Neural cell (in vitro differentiated cells): ENCODE measurements around the gene H2BK1. TPM values are rescaled to one million over a fixed set of nuclear protein-coding genes. Genes with fewer than 3 reads are reported as not detected.

Experiments
- H2AFZ ChIP-seq: fragments of 200-600, 300-800 bp; sonication (generic), shearing (Covaris generic); 2 replicates; pipeline ENCODE4 v1.6.0; 2014; ENCODE audit warnings: low read depth, mild to moderate bottlenecking, antibody characterized with exemption, low read length, moderate library complexity
- H3F3A ChIP-seq: fragments of 200-600 bp; shearing (Covaris generic); 2 replicates; pipeline ENCODE4 v1.6.1; 2016; ENCODE audit warnings: mild to moderate bottlenecking, moderate library complexity, mixed read lengths, antibody characterized with exemption, low read length; ENCODE audit not compliant: insufficient read depth, poor library complexity, severe bottlenecking
- H3K27ac ChIP-seq: fragments of 200-600, 300-800 bp; sonication (generic), shearing (Covaris generic); 2 replicates; pipeline ENCODE4 v1.5.1; 2014; ENCODE audit warnings: mild to moderate bottlenecking, low read length, moderate library complexity
- H3K27me3 ChIP-seq: fragments of 300-800, 200-600 bp; sonication (generic), shearing (Covaris generic); 2 replicates; pipeline ENCODE4 v1.6.0; 2014; ENCODE audit warnings: mild to moderate bottlenecking, low read depth, low read length, moderate library complexity; ENCODE audit not compliant: insufficient read depth
- H3K36me3 ChIP-seq: fragments of 300-800, 200-600 bp; sonication (generic), shearing (Covaris generic); 2 replicates; pipeline ENCODE4 v1.5.1; 2014; ENCODE audit warnings: mild to moderate bottlenecking, antibody characterized with exemption, low read length, moderate library complexity; ENCODE audit not compliant: insufficient read depth
- H3K4me2 ChIP-seq: fragments of 300-800, 200-600 bp; sonication (generic), shearing (Covaris generic); 2 replicates; pipeline ENCODE4 v1.6.0; 2014; ENCODE audit warnings: mild to moderate bottlenecking, low read length
- H3K4me3 ChIP-seq: fragments of 300-800, 200-600 bp; sonication (generic), shearing (Covaris generic); 2 replicates; pipeline ENCODE4 v1.5.1; 2014; ENCODE audit warnings: mild to moderate bottlenecking, low read length, moderate library complexity
- H3K79me2 ChIP-seq: fragments of 200-600 bp; shearing (Covaris generic); replicated peaks from 2 replicates; pipeline ENCODE4 v1.6.0; 2014; ENCODE audit warnings: mild to moderate bottlenecking, low read length, moderate library complexity; ENCODE audit not compliant: insufficient read depth
- H3K9ac ChIP-seq: fragments of 300-800, 200-600 bp; sonication (generic), shearing (Covaris generic); 2 replicates; pipeline ENCODE4 v1.6.1; 2016; ENCODE audit warnings: mild to moderate bottlenecking, low read length, mixed read lengths
- H3K9me2 ChIP-seq: fragments of 200-600 bp; shearing (Covaris generic); 2 replicates; pipeline ENCODE4 v1.6.1; 2016; ENCODE audit warnings: mild to moderate bottlenecking, low read length, mixed read lengths; ENCODE audit not compliant: insufficient read depth
- H3K9me3 ChIP-seq: fragments of 200-600, 300-800 bp; sonication (generic), shearing (Covaris generic); 2 replicates; pipeline ENCODE4 v1.6.1; 2016; ENCODE audit warnings: mild to moderate bottlenecking, mixed run types, low read length, moderate library complexity, mixed read lengths
- H4K20me1 ChIP-seq: fragments of 200-600 bp; shearing (Covaris generic); 2 replicates; pipeline ENCODE4 v1.6.1; 2016; ENCODE audit warnings: mild to moderate bottlenecking, mixed run types; ENCODE audit not compliant: insufficient read depth
- CTCF ChIP-seq: fragments of 450-650 bp; IDR thresholded peaks from 2 replicates; pipeline ENCODE4 v1.5.1; 2014; ENCODE audit warnings: antibody characterized with exemption, mild to moderate bottlenecking, moderate library complexity; ENCODE audit not compliant: poor library complexity, severe bottlenecking
- EP300 ChIP-seq: fragments of 450-650 bp; conservative IDR thresholded peaks from 2 replicates; pipeline ENCODE4 v1.6.1; 2014; ENCODE audit warnings: antibody characterized with exemption, mild to moderate bottlenecking, moderate library complexity; ENCODE audit not compliant: poor library complexity, severe bottlenecking
- EZH2 ChIP-seq: fragments of 200-600, 300-800 bp; shearing (Covaris generic), sonication (generic); IDR thresholded peaks from 2 replicates; pipeline ENCODE4 v1.6.1; 2014; ENCODE audit warnings: antibody characterized with exemption, low read length, borderline replicate concordance, mild to moderate bottlenecking; ENCODE audit not compliant: insufficient read depth, poor library complexity, severe bottlenecking
- MXI1 ChIP-seq: fragments of 450-650 bp; conservative IDR thresholded peaks from 2 replicates; pipeline ENCODE4 v1.6.1; 2014; ENCODE audit warnings: antibody characterized with exemption, mild to moderate bottlenecking; ENCODE audit not compliant: poor library complexity, severe bottlenecking
- POLR2AphosphoS5 ChIP-seq: IDR thresholded peaks from 2 replicates; pipeline ENCODE4 v1.6.1; 2012
- RAD21 ChIP-seq: fragments of 450-650 bp; conservative IDR thresholded peaks from 2 replicates; pipeline ENCODE4 v1.6.1; 2014; ENCODE audit warnings: antibody characterized with exemption, mild to moderate bottlenecking, moderate library complexity
- REST ChIP-seq: IDR thresholded peaks from 2 replicates; pipeline ENCODE4 v1.6.1; 2012; ENCODE audit warnings: borderline replicate concordance
- SMC3 ChIP-seq: fragments of 450-650 bp; conservative IDR thresholded peaks from 2 replicates; pipeline ENCODE4 v1.6.1; 2014; ENCODE audit warnings: antibody characterized with exemption, mild to moderate bottlenecking, moderate library complexity; ENCODE audit not compliant: poor library complexity
- TAF1 ChIP-seq: IDR thresholded peaks from 2 replicates; pipeline ENCODE4 v1.6.1; 2012; ENCODE audit warnings: low read depth
- polyA plus RNA-seq: library from polyadenylated mRNA; depleted of rRNA; stranded (reverse); fragments of >200 nt; gene quantifications from 2 replicates; pipeline ENCODE4 v1.2.3, GENCODE V29; 2014

The H2BK1 gene
- polyA plus RNA-seq, 1 donor from 2014 or later, result not detected

GRCh38 chr7:151194188-151194587 lies 16.1 kb downstream of the H2BK1 start:
- no peaks in the 10 kb centered on the region for H3K9me2 ChIP-seq
- no peak overlapping the region for H3K9ac ChIP-seq
- no peaks in the 10 kb centered on the region for H3K9me3 ChIP-seq
- no peak for TF ChIP-seq EP300
- no peak overlapping the region for H3K4me2 ChIP-seq
- H2AFZ ChIP-seq, result no peak overlapping the region
- H4K20me1 ChIP-seq, result no peaks in the 10 kb centered on the region
- no peak overlapping the region for H3K4me3 ChIP-seq
- no peaks in the 10 kb centered on the region for H3K27me3 ChIP-seq
- H3K36me3 ChIP-seq, result no peaks in the 10 kb centered on the region
- no peaks in the 10 kb centered on the region for H3K79me2 ChIP-seq
- no peak overlapping the region for H3K27ac ChIP-seq
- no peaks in the 10 kb centered on the region for H3F3A ChIP-seq

GRCh38 chr7:151193203-151193978 lies 16.9 kb downstream of the H2BK1 start:
- no peak overlapping the region for H3K4me2 ChIP-seq
- H3K9me2 ChIP-seq, result no peaks in the 10 kb centered on the region

More at GRCh38 chr7:151193203-151193978, 16.9 kb downstream of the H2BK1 start:
- no peaks in the 10 kb centered on the region for H3K9me3 ChIP-seq
- no peaks in the 10 kb centered on the region for H3K79me2 ChIP-seq
- no peak overlapping the region for H3K9ac ChIP-seq
- TF ChIP-seq EZH2 (no peak), EP300 (no peak), MXI1 (no peak), TAF1 (no peak), SMC3 (no peak), RAD21 (no peak), REST (no peak), POLR2AphosphoS5 (no peak), CTCF (no peak)
- no peaks in the 10 kb centered on the region for H3K36me3 ChIP-seq
- H3F3A ChIP-seq, result no peaks in the 10 kb centered on the region
- H3K27ac ChIP-seq, result no peak overlapping the region
- H2AFZ ChIP-seq, result no peak overlapping the region
- no peaks in the 10 kb centered on the region for H3K27me3 ChIP-seq
- no peaks in the 10 kb centered on the region for H4K20me1 ChIP-seq
- no peak overlapping the region for H3K4me3 ChIP-seq
